HG02885 (cell line): Measurements from ENCODE around the gene PRADC1.

ENCODE experiments used
- ATAC-seq: cut with Tn5 transposase; IDR thresholded peaks from one replicate; pipeline ENCODE4 v1.9.1; 2021; ENCODE audit warnings: mild to moderate bottlenecking; ENCODE audit not compliant: unreplicated experiment, poor library complexity

PRADC1 gene

DNA sequence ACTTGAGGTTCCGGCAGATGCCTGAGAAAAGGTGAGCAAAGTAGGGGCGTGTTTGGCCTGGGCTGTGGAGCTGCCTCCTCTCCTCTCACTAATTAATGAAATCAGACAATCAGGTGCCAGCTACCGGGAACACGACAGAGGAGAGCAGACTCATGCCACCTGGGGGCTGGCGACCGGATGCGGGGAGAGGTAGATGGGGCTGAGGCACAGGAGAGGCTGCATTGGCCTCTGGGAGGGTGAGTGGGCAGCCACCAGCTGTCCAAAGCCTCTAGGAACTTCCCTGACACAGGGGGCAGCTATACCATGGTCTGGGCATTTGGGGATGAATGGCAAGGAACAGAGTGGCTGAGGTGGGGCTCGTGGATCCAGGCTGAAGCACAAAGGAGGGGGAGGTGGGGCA lies 26.2 kb upstream of the PRADC1 start:
- ATAC-seq = no peak

DNA sequence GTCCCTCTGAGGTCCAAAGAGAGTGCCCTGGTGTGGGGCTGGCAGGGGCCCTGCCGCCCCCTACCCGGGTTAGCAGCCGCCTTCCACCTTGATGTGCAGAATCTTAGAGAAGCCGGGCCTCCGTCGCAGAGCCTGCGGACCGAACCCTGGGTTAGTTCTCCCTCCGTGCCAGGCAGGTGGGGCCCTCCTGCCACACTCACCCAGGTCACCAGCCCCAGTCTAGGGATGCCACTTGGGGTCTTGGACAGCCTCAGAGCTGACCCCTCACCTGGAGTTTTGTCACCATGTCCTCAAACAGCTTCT lies 25.8 kb upstream of the PRADC1 start:
- no peak for ATAC-seq

DNA sequence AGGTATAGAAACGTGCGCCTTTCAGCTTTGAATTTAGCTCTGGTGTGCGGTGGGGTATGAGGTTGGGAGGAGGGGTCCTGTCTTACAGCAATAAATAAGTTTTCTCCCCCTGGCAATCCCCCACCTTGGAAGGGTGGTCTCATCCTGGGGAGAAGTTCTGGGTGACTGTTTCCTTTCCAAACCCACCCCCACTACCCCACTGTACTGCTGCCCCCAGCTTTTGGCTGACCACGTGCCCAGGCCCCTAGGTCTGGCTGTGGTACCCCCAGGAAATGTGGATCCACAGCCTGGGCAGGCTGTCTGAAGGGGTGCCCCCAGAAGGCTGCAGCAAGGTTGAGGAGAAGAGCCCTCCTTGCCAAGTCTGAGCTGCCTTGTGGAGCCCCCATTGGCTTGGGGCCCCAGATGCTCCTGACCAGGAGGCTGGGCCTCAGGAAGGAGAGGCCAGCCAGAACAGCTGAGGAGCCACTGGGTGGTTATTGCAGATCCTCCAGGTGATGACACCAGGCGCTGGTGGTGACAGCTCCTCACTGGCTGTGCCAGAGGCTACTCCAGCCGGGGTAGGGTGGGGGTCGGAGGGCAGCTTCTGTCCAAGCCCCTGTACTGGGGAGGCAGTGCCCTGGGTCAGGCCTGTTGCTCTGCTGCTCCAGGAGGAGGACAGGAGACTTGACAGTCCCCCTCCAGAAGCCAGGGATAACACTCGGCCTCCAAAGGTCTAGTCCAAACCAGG lies 25.3 kb upstream of the PRADC1 start:
- ATAC-seq = no peak

DNA sequence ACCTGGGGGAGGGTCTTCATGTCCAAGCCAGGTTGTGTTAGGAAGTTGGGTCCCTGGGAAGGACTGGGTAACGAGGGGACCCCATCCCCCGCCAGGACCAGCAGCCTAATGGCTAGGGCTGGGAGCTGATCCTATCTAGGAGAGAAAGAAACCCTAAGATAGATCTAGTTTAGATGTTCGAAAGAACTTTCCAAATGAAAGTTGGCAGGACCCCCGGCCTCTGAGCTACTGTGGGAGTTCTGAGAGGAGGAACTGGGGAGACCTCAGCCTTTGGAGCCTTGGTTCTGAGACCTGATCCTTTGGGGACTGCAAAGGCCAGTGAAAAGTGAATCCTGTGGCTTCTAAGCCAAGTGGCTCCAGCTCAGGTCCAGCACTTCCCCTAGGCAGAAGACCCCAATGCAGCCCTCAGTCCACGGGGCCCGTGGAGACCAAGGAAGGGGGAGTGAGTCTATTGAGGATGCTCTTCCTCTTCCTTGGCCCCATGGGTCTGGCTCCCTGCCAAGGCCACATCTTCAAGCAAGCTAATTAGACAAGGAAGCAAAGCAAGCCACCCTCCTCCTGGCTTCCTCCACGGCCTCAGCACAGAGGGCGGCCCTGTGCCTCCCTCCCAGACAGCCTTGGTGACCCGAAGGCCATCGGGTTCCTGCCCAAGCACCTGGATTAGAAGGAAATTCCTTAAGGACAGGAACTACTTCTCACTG lies 24.5 kb upstream of the PRADC1 start:
- no peak for ATAC-seq

DNA sequence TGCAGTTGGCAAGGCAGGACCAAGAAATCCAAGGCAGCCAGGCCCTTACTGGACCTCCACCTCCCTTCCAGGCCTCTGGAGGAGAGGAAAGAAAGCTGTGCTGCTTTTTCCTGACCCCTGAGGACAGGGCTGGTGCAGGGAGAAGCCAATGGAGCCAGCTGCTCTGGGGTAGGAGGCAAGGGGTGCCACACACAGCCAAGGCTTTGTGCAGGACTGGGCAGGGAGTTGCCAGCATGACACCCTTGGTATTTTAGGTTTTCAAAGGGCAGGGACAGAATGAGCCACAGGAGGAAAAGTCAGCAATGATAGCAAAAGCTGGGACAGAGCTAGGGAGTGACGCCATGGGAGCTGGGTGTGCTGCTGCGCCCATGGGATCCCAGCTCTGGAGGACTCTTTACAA lies 24.0 kb upstream of the PRADC1 start:
- ATAC-seq = no peak

DNA sequence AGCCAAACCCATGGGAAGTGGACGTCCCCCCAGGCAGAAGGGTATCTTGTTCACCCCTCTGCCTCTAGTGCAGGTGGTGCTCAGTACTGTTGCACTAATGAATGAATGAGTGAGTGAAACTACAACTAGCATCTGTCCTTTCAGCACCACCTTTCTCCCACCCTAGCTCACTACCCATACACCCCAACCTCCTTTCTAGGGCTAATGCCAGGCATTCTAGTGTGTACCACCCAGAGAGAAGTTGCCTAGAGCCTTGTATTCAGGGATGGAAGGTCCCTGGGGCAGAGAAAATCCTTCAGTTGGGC lies 23.5 kb upstream of the PRADC1 start:
- no peak for ATAC-seq

DNA sequence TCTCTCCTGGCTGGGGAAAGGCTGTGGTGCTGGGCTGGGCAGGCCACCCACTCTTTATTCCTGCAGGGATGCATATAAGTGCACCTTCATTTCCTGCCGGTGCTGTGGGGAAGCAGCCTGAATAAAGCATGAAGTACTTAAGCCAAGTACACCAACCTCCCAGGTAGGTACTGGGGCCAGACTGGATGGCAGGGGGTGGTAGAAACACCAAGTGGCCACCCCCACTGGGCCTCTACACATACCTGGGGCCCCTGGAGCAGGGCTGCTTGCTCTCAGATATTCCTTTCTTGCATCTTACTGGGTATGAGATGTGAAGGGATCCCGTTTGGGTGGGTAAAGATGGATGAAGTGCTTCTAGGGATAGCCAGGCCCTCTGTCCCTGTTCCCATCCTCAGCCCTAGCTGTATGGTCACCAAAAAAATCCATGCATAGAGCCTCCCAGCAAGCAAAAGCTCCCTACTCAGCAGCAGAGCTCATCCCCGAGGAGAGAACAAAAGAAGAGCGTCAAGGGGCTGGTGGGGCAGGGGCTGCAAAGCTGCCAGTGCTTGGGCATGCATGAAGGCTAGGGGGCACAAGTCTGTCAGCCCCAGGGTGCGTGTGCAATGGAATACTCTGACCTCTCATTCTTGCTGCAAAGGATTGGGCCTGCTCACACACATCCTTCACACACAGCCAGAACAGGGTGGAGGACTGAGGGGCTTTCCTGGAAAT lies 23.0 kb upstream of the PRADC1 start:
- ATAC-seq = no peak

DNA sequence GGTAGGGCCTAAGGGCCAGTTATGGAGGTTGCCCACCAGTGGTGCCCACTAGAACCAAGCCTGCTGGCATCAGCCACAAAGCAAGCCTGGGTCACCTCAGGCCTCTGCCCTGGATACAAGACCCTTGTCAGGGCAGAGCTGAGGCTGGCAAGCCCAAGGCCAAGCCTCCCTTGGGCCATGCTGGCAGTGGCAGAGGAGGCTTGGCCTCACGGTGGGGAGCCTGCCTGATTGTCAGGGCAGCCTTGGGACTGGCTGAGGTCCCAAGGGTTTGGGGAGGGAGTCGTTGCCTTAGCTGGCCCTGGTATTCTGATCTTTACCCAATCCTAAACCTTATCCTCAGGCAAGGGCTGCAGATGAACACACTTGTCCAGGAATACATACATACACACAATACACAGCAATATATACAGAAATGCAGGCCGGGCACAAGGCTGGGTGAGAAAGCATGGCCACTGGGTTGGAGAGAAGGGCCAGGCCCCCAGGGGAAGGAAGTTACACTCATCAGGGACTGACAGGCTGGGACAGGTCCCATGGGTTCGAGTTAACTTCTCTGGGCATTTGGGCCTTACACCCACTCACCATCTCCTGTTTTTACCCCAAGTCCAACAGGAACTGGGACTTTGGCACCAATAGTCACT lies 22.1 kb upstream of the PRADC1 start:
- no peak for ATAC-seq

DNA sequence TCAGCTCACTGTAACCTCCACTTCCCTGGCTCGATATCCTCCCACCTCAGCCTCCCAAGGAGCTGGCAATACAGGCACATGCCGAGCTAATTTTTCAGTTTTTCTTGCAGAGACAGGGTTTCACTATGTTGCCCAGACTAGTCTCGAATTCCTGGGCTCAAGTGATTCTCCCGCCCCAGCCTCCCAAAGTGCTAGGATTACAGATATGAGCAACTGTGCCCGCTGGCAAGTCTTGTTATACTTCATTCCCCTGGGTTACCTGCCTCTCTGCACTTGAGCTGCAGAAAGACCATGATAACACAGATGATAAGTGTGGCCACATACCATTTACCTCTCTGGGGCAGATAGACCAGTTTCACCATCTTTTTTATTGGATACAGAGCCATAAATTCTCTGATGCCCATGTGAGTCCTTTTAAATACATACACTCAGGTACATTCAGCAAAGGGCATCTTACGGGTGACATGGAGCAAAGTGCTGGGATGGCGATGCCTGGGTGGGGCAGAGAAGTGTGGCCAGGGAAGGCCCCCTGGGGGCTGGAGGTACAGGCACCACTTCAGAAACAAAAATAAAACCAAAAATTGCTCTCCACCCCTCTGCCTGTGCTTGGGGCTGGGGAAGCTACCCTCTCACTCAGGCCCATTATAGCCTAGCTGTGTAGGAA lies 21.4 kb upstream of the PRADC1 start:
- ATAC-seq = no peak

DNA sequence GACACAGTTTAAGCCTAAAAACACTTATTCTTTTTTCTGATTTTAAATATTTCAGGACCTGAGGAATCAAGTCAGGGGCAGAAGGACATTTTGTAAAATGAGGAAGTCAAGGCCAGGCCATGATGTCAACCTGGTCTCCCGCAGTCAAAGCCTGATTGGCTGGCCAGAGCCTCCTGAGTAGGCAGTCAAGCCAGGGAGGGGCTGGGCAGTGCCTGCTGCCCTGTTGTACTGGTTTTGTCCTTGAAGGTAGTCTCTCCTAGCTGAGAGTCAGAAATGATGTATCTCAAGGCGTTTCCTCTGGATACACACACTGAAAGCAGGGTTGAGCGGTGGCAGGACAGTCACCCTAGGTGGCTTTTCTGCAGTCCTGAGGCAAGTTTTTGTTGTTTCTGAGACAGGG lies 20.9 kb upstream of the PRADC1 start:
- no peak for ATAC-seq

DNA sequence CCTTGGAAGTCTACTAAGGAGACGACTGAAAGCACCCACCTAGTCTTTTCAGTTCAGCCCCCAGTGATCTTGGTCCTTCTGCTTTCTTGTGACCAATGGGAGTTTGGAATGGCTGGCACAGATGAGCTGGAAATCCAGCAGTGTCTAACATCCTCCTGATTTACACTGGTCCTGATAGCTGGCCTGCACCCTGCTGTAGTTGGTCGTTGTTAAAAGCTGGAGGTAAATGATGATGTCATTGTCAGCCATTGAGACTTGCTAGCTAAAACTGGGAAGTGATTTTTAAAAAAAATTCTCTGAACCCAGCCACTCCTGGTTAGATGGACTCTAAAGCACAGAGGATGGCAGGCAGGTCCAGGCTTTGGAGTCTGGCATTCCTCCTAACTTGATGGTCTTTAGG lies 20.4 kb upstream of the PRADC1 start:
- no peak for ATAC-seq

DNA sequence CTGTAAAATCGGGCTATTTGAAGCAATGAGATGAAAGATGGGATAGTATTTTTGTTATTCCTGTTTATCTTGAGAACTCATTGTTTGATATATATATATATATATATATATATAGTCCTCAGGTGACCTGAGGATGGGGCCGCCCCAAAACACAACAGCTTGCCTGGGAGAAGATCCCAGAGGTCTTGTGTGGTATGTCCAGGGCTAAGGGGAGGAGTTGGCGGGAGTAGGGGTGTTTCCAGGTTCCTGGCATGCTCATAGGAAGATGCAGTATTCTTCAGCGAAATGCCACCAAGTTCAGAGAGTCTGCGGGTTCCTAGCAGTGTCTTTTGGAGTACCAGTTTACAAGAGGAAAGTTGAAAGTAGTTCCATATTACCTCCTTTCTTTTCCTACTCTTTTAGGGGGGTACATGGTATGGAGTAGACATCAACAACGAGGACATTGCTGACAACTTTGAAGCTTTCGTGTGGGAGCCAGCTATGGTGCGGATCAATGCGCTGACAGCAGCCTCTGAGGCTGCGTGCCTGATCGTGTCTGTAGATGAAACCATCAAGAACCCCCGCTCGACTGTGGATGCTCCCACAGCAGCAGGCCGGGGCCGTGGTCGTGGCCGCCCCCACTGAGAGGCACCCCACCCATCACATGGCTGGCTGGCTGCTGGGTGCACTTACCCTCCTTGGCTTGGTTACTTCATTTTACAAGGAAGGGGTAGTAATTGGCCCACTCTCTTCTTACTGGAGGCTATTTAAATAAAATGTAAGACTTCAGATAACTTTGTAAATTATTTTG lies 19.4 kb upstream of the PRADC1 start:
- ATAC-seq = no peak

DNA sequence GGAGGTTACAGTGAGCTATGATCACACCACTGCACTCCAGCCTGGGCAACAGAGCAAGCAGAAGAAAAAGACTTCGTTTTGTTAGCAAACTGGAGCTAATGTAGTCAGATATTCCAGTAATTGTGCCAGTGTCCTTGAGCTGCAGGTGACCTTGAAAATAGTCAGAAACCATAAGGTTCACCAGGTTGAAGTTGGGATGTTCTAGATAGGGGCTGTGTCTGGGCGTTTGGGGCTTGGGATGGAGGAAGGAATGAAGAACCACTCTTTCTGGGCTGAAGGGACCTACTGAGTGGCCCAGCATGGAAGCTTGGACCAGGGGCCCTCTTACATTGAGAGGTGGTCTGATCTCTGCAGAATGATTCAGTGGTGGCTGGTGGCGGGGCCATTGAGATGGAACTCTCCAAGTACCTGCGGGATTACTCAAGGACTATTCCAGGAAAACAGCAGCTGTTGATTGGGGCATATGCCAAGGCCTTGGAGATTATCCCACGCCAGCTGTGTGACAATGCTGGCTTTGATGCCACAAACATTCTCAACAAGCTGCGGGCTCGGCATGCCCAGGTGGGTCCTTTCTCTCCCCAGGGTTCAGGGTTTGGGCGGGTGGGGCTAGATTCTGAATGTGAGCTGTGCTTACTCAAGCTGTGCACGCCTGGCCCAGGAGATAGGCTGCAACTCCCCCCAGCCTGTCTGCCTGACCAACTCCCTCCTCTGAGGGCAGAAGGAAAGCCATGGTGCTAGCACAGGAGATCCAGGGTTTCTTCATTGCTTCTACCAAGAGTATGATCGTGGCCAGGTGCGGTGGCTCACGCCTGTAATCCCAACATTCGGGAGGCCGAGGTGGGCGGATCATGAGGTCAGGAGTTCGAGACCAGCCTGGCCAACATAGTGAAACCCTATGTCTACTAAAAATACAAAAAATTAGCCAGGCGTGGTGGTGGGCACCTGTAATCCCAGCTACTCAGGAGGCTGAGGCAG lies 18.1 kb upstream of the PRADC1 start:
- no peak for ATAC-seq

DNA sequence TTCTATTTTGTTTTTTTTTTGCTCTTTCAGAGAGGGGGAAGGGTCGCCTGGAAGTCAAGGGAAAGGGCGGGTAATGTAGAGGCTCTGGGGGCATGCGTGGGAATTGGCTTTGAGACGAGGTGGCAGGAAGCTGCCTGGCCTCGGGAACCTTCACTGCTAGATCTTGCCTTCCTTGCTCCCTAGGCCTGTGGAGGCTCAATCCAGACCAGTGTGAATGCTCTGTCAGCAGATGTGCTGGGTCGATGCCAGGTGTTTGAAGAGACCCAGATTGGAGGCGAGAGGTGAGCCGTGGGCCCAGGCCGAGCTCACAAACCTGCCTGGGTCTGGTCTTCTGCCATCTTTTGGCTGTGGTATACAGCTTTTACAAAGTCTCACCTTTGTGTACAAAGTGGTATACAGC lies 16.6 kb upstream of the PRADC1 start:
- no peak for ATAC-seq

DNA sequence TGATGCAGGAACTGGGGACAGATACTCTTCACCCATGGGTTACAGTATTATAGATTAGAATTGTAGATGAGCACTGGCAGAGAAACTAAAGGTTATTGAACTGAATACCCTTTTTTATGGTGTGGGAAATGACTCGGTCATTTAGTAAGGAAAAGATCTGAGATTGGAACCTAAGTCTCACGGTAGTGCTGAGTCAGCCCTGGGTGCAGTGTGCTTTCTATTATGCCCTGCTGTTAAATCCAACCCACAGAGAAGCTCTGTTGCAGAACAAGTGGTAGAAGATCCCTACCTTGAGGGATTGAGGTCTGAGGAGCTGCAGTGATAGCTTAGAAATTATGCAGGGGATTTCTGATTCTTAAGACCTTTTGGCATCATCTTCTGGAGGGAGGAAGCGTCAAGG lies 13.8 kb upstream of the PRADC1 start:
- ATAC-seq = no peak

DNA sequence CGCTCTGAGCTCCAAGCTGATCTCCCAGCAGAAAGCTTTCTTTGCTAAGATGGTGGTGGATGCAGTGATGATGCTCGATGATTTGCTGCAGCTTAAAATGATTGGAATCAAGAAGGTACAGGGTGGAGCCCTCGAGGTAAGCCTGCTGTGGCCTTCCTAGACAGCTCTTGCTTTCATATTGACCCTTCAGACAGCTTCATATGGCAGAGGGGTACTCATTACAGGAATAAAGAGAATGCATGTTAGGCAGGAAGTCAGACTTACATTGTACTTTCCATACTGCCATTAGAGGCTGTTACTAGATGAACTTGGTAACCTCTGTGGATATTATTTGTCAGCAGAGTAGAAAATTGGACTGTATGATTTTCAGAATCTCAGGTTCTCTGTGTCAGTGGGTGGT lies 11.5 kb upstream of the PRADC1 start:
- ATAC-seq = no peak

DNA sequence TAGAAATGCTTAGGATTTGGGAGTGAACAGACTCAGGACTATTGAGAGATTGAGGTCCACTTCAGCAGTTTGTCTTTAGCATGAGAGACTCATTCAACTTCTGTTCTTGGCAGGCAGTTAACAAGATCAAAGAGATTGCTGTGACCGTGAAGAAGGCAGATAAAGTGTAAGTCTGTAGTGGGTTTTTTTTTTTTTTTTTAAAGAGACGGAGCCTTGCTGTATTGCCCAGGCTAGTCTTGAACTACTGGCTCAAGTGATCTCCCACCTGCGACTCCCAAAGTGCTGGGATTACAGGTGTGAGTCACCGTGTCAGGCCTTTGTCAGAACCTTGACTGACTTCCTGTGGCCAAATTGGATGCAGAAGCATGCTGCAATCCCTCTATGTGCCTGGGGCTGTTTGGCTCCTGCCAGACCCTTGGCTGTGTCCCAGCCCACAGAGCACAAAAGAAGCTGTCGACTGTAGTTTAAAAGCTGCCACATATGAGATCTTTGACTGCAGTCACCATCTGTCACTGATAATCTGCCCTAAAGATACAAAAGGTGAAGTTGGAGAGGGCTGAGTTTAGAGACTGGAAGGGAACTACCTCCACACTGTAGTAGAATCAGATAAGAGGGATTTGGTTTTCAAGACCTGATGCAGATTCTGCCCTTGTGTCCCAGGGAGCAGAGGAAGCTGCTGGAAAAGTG lies 11.0 kb upstream of the PRADC1 start:
- ATAC-seq = no peak

DNA sequence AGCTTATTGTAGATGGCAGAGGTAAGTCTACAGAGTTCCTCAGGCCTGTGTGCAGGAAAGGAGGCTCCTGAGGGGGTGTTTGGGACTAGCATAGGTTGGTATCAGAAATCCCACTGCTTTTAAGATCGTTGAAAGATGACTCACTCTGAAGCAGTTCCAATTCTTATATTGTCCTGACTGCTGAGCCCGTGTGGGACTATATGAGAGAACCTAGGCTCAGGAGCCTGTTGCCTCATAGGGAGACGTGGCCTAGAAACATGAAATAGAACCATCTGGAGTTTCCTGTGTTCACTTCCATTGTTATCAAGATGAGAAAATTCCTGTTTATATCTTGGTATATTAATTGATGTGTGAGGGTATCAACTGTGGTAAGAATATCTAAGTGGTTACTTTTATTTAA lies 6.7 kb upstream of the PRADC1 start:
- ATAC-seq = no peak

DNA sequence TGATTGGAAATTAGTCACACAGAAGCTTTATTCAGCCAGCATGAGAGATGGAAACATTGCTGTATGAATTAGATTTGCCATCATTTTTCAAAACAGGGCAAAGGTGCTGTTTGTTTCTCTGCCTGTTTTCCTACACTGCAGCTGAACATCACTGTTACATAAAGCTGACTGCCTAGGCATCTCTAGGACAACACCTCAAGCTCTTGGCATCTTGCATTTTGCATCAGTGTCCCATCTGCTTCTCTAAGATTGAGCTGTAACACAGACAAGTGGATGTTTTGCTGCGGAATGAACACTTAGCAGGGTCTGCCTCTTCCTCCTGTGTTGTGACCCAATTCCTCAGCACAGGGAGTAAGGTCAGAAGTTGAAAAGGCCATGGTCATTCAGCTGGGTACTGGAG lies 5.9 kb upstream of the PRADC1 start:
- ATAC-seq = no peak
